ENCODE measurements around the gene EHD4.

EHD4 gene

GRCh38 chr15:41979493-41980266 lies 7.3 kb upstream of the EHD4 start:
- DNase-seq: no peak

- no peak for DNase-seq
These were observed 6.2 kb upstream of the EHD4 start for GRCh38 chr15:41978534-41978933.

GRCh38 chr15:41977757-41978383 lies 5.5 kb upstream of the EHD4 start:
- DNase-seq: no peak

- no peak for DNase-seq
These were observed 3.3 kb upstream of the EHD4 start for GRCh38 chr15:41975669-41976068.

GRCh38 chr15:41974041-41974440 lies 1.7 kb upstream of the EHD4 start:
- no peak for DNase-seq

GRCh38 chr15:41971895-41972252 lies 483 bp downstream of the EHD4 start:
- DNase-seq: no peak

- DNase-seq: peak; percentile 77
These were observed 1.1 kb downstream of the EHD4 start for GRCh38 chr15:41971089-41971894.

- DNase-seq: no peak
These were observed 1.9 kb downstream of the EHD4 start for GRCh38 chr15:41970456-41970855.

- no peak for DNase-seq
These were observed 2.4 kb downstream of the EHD4 start for GRCh38 chr15:41969851-41970431.

- no peak for DNase-seq
These were observed 3.7 kb downstream of the EHD4 start for GRCh38 chr15:41968701-41969100.

GRCh38 chr15:41967506-41968206 lies 4.7 kb downstream of the EHD4 start:
- no peak for DNase-seq

- no peak for DNase-seq
These were observed 5.4 kb downstream of the EHD4 start for GRCh38 chr15:41966920-41967465.

- no peak for DNase-seq
These were observed 5.9 kb downstream of the EHD4 start for GRCh38 chr15:41966414-41966812.

GRCh38 chr15:41965441-41966413 lies 6.6 kb downstream of the EHD4 start:
- no peak for DNase-seq

- no peak for DNase-seq
These were observed 10.7 kb downstream of the EHD4 start for GRCh38 chr15:41961595-41962202.

GRCh38 chr15:41961001-41961518 lies 11.3 kb downstream of the EHD4 start:
- no peak for DNase-seq

GRCh38 chr15:41958002-41958420 lies 14.3 kb downstream of the EHD4 start:
- no peak for DNase-seq

- no peak for DNase-seq
These were observed 15.1 kb downstream of the EHD4 start for GRCh38 chr15:41957021-41957897.

GRCh38 chr15:41955807-41956525 lies 16.4 kb downstream of the EHD4 start:
- DNase-seq: no peak

Data from eye (tissue), 1 donor.